ENCODE measurements around the gene BTF3. TPM values are rescaled to one million over a fixed set of nuclear protein-coding genes. Genes with fewer than 3 reads are reported as not detected.

BTF3 gene
- total and polyA plus RNA-seq, 2 of the 13 experiments (the other 11 are each of a cell fraction or from before 2014, with no cell fraction given): 557 to 698 TPM

DNA sequence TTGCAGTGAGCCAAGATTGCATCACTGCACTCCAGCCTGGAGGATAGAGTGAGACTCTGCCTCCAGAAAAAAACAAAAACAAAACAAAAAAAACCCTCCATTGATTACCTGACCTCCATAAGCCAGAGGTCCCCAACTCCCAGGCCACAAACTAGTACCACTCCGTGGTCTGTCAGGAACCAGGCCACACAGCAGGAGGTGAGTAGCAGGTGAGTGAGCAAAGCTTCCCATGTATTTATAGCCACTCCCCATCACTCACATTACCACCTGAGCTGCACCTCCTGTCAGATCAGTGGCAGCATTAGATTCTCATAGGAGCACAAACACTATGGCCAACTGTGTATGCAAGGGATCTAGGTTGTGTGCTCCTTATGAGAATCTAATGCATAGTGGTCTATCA, 13.7 kb upstream of the BTF3 start:
- FAIRE-seq: no peak
- ChIA-PET CTCF (ENCODE audit: low intra/inter-chr PET ratio, low total read pairs) (no interaction called here), POLR2A (no interaction called here)

DNA sequence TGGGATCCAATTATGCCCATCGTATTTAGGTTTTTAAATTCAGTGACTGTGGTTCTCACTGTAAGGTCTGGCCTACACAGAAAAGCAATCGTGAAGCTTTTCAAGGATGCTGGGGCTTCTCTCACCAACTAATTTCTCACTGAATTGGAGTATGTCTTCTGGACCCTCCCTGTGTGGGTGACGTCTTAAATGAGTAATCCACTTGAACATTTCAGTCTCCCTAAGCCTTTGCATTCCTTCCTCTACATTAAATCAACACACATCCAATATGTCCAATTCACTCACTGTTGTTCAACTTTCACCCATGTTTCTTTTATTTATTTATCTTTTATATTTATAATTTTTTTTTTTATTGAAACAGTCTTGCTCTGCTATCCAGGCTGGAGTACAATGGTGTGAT, 12.5 kb upstream of the BTF3 start:
- in situ Hi-C loops (cut with HindIII; ENCODE audit: extremely low pct_ligation_motif_present, low pct_unique_long_range_greater_than_20kb) (no loop called here), intact Hi-C loops (cut with micrococcal nuclease; ENCODE audit: unreplicated experiment) (no loop called here)
- no TSS peak for BruUV-seq (replicated peaks)
- no peaks in the 10 kb centered on the region for H4K20me1 ChIP-seq (ENCODE audit: insufficient read depth, low read length)
- no peak overlapping the region for H3K4me3 ChIP-seq (replicated peaks in 1 of 3; ENCODE audit: insufficient read depth in 1 of 3, low read depth in 2 of 3, low read length in 3 of 3)
- no peaks in the 10 kb centered on the region for H3K9me3 ChIP-seq (ENCODE audit: low read length)
- DNase-seq (ENCODE audit: low spot score): no peak
- FAIRE-seq: no peak
- ChIA-PET POLR2A (no interaction called here), CTCF (ENCODE audit: low intra/inter-chr PET ratio, low total read pairs) (no interaction called here)
- no peaks in the 10 kb centered on the region for H3K36me3 ChIP-seq (replicated peaks in 1 of 2; ENCODE audit: control insufficient read depth in 1 of 2, insufficient read depth in 2 of 2, low read length in 2 of 2)
- no peak overlapping the region for H3K9ac ChIP-seq (ENCODE audit: insufficient read depth, low read depth, low read length)
- WGBS (ENCODE audit: low lambda C conversion rate): 20% methylated on average over 3 of the region's 3 CpGs
- no peaks in the 10 kb centered on the region for H3K4me1 ChIP-seq (ENCODE audit: insufficient read depth, low read length)
- no peak overlapping the region for H3K4me2 ChIP-seq (ENCODE audit: low read depth, low read length)
- ATAC-seq: no peak
- H3K27me3 ChIP-seq (ENCODE audit: control insufficient read depth in 1 of 2, insufficient read depth in 2 of 2, low read length in 2 of 2): peaks cover 0 to 24% of the 10 kb centered on the region in 2 experiments
- no peak overlapping the region for H3K27ac ChIP-seq (ENCODE audit: extremely low read length, insufficient read depth, low read length)
- H2AFZ ChIP-seq (ENCODE audit: low read length): no peak overlapping the region
- H3K79me2 ChIP-seq (ENCODE audit: insufficient read depth, low read length): no peaks in the 10 kb centered on the region
- TF ChIP-seq IRX3 (CRISPR knock-in tag; IDR thresholded peaks at IDR 0.05; ENCODE audit: borderline replicate concordance, low read depth): no peak
- TF ChIP-seq, protein P1, sequence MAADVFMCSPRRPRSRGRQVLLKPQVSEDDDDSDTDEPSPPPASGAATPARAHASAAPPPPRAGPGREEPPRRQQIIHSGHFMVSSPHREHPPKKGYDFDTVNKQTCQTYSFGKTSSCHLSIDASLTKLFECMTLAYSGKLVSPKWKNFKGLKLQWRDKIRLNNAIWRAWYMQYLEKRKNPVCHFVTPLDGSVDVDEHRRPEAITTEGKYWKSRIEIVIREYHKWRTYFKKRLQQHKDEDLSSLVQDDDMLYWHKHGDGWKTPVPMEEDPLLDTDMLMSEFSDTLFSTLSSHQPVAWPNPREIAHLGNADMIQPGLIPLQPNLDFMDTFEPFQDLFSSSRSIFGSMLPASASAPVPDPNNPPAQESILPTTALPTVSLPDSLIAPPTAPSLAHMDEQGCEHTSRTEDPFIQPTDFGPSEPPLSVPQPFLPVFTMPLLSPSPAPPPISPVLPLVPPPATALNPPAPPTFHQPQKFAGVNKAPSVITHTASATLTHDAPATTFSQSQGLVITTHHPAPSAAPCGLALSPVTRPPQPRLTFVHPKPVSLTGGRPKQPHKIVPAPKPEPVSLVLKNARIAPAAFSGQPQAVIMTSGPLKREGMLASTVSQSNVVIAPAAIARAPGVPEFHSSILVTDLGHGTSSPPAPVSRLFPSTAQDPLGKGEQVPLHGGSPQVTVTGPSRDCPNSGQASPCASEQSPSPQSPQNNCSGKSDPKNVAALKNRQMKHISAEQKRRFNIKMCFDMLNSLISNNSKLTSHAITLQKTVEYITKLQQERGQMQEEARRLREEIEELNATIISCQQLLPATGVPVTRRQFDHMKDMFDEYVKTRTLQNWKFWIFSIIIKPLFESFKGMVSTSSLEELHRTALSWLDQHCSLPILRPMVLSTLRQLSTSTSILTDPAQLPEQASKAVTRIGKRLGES (CRISPR knock-in tag; IDR thresholded peaks at IDR 0.05; ENCODE audit: borderline replicate concordance): no peak
- TF ChIP-seq ETV5 (CRISPR knock-in tag; IDR thresholded peaks at IDR 0.05; ENCODE audit: borderline replicate concordance): no peak
- TF ChIP-seq ZNF615 (CRISPR knock-in tag; IDR thresholded peaks at IDR 0.05; ENCODE audit: borderline replicate concordance): no peak
- TF ChIP-seq NFYB (CRISPR knock-in tag; IDR thresholded peaks at IDR 0.05): no peak
- no peak for TF ChIP-seq ZNF34 (CRISPR knock-in tag; IDR thresholded peaks at IDR 0.05; ENCODE audit: borderline replicate concordance)
- no peak for TF ChIP-seq RFX1 (IDR thresholded peaks at IDR 0.05)
- TF ChIP-seq SRSF1 (optimal IDR thresholded peaks at IDR 0.05; ENCODE audit: low read depth, low read length): no peak
- no peak for TF ChIP-seq FOXK2 (IDR thresholded peaks at IDR 0.05)
- no peak for TF ChIP-seq DPF2 (CRISPR knock-in tag; IDR thresholded peaks at IDR 0.05; ENCODE audit: borderline replicate concordance, low read depth)
- no peak for TF ChIP-seq MYC (CRISPR knock-in tag; IDR thresholded peaks at IDR 0.05; ENCODE audit: borderline replicate concordance)
- TF ChIP-seq MED8 (CRISPR knock-in tag; IDR thresholded peaks at IDR 0.05; ENCODE audit: insufficient replicate concordance): no peak
- no peak for TF ChIP-seq PHF8 (CRISPR knock-in tag; IDR thresholded peaks at IDR 0.05)

More for the DNA sequence above, 13.7 kb upstream of the BTF3 start:
- Histone ChIP-seq H3K9ac (ENCODE audit: insufficient read depth, low read depth, low read length) (no peak overlapping the region), H3K4me2 (ENCODE audit: low read depth, low read length) (no peak overlapping the region), H3K79me2 (ENCODE audit: insufficient read depth, low read length) (no peaks in the 10 kb centered on the region), H3K27ac (ENCODE audit: extremely low read length, insufficient read depth, low read length) (no peak overlapping the region), H3K36me3 (replicated peaks in 1 of 2; ENCODE audit: control insufficient read depth in 1 of 2, insufficient read depth in 2 of 2, low read length in 2 of 2) (no peaks in the 10 kb centered on the region), H3K4me1 (ENCODE audit: insufficient read depth, low read length) (no peaks in the 10 kb centered on the region), H3K27me3 (ENCODE audit: control insufficient read depth in 1 of 2, insufficient read depth in 2 of 2, low read length in 2 of 2) (peaks cover 0 to 24% of the 10 kb centered on the region in 2 experiments), H2AFZ (ENCODE audit: low read length) (no peak overlapping the region), H3K4me3 (replicated peaks in 1 of 3; ENCODE audit: insufficient read depth in 1 of 3, low read depth in 2 of 3, low read length in 3 of 3) (no peak overlapping the region), H4K20me1 (ENCODE audit: insufficient read depth, low read length) (no peaks in the 10 kb centered on the region), H3K9me3 (ENCODE audit: low read length) (no peaks in the 10 kb centered on the region)
- BruUV-seq (replicated peaks): no TSS peak
- in situ Hi-C loops (cut with HindIII; ENCODE audit: extremely low pct_ligation_motif_present, low pct_unique_long_range_greater_than_20kb): no loop called here
- whole genome bisulfite sequencing (ENCODE audit: low lambda C conversion rate): 9% methylated on average over 1 of the region's 1 CpG
- intact Hi-C loops (cut with micrococcal nuclease; ENCODE audit: unreplicated experiment): no loop called here
- ATAC-seq (no peak), DNase-seq (ENCODE audit: low spot score) (no peak)
- no peak for TF ChIP-seq ZNF510 (CRISPR knock-in tag; IDR thresholded peaks at IDR 0.05; ENCODE audit: low read depth)
- no peak for TF ChIP-seq ZBTB46 (CRISPR knock-in tag; IDR thresholded peaks at IDR 0.05; ENCODE audit: borderline replicate concordance)
